GM18867 (cell line): ENCODE data around the gene KLF15.

Experiments
- ATAC-seq: cut with Tn5 transposase; IDR thresholded peaks from one replicate; pipeline ENCODE4 v1.9.1; 2021; ENCODE audit warnings: mild to moderate bottlenecking, moderate library complexity; ENCODE audit not compliant: unreplicated experiment

KLF15 gene

GRCh38 chr3:126364130-126364695 lies 7.0 kb upstream of the KLF15 start:
- ATAC-seq, result no peak

- no peak for ATAC-seq
These were observed 4.0 kb upstream of the KLF15 start for GRCh38 chr3:126361211-126361610.

DNA sequence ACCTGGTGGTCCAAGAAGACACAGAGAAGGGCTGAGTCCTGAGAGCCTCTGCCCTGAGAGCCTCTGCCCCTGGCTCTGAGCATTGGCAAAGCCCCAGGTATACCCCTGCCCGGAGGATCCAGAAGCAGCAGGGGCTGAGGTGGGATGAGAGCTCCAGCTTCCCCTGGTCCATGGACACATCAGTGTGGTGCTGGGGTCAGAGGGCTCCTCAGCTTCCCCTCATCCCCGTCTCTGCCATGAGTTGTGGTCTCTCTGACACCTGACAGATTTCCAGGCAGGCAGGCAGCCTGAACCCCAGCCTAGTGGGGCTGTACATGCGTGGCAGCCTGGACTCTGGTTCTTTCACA lies 3.5 kb upstream of the KLF15 start:
- ATAC-seq, result no peak

GRCh38 chr3:126360046-126360713 lies 3.0 kb upstream of the KLF15 start:
- no peak for ATAC-seq

DNA sequence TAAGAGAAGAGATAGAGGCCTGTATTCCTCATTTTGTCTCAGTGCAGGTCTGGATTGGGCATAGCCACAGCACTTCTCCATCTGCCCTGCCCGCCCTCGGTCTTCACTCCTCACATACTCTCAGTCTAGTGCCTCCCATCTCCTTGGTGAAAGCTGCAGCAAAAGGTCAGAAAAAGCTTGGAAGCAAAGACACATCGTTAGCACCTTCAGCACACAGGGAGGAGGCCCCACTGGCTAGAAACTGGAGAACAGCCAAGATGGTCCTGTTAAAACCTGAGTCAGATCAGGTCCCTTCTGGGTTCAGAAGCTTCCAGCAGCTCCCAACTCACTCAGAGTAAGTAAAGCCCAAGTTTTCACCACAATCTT lies 1.6 kb upstream of the KLF15 start:
- no peak for ATAC-seq

GRCh38 chr3:126358038-126358815 lies 1.0 kb upstream of the KLF15 start:
- no peak for ATAC-seq

DNA sequence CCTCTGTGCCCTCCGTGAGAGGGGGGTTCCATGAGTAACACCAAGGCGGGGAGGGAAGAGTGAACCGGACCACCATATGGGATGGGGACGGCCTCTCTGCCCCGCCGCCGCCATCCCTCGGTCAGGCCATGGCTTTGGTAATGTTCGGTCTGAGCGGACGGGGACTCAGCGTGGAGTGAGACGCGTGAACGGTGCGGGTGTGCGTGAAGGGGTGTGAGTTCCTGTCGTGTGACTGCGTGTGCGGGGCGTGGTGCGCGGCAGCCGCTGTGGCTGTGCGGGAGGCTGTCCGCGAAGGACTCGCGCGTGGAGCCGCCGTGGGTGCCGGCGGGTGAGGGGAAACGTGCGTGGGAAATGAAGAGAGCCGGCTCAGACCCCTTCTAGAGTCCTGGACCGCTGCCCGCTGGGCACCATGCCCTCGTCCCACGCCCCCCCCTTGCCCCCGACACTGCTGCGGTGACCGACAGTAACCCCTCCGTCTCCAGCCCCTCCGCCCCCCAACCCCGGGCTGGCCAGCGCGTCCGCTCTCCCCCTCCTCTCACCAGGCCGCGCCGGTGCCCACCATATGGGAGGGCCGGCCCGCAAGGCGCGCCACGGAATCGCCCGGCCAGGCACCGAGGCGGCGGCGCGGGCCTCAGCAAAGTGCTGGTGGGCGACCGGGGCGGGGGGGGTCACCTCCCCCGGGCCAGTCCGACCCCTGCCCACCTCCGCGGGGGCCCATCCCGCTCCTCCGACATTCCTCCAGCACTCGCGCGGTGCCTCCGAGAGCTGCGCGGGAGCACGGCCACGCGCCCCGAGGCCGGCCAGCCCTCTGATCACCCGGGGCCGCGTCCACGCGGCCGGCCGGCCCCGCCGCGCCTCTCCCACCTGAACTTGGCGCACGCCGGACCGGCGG lies 589 bp downstream of the KLF15 start:
- ATAC-seq, result no peak

- no peak for ATAC-seq
These were observed 1.3 kb downstream of the KLF15 start for GRCh38 chr3:126355777-126356372.

DNA sequence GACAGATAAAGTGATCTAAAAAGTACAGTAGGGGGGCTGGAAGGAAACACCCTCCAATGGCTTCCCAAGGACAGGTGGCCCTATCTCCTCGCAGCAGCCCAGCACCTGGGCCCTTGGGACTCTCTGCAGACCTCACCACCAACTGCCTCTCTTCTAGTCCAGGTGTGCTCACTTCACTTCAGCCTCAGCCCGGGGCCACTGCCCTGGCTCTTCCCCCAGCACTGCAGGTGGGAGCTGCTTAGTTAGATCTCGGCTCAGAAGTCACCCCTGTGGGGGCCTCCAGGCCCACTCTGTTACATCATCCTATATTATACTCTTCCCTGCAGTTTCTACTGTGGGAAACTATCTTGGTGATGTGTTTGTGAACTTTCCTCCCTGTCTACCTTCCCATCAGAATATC lies 2.0 kb downstream of the KLF15 start:
- ATAC-seq, result no peak

DNA sequence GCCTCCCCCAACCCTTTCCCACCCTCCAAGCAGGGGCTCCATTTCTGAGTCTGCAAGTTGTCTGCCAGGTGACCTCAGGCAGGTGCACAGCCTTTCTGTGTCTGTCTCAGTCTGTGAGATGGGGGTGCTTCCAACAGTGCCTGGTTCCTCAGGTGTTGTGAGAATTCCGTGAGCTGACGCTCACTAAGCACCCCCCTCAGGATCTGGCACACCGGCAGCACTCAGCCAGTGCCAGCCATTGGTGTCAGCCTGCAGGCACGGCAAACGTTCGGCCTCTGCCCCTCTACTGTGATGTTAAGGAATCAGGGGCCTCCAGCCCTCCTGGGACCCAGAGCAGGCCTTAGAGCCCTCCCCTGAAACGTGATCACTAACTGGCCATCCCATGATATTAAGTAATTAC lies 2.4 kb downstream of the KLF15 start:
- ATAC-seq, result no peak

GRCh38 chr3:126353694-126354321 lies 3.4 kb downstream of the KLF15 start:
- no peak for ATAC-seq

GRCh38 chr3:126352476-126353454 lies 4.4 kb downstream of the KLF15 start:
- ATAC-seq, result no peak

- ATAC-seq, result no peak
These were observed 5.3 kb downstream of the KLF15 start for GRCh38 chr3:126351771-126352475.

- ATAC-seq, result no peak
These were observed 6.0 kb downstream of the KLF15 start for GRCh38 chr3:126351086-126351770.

DNA sequence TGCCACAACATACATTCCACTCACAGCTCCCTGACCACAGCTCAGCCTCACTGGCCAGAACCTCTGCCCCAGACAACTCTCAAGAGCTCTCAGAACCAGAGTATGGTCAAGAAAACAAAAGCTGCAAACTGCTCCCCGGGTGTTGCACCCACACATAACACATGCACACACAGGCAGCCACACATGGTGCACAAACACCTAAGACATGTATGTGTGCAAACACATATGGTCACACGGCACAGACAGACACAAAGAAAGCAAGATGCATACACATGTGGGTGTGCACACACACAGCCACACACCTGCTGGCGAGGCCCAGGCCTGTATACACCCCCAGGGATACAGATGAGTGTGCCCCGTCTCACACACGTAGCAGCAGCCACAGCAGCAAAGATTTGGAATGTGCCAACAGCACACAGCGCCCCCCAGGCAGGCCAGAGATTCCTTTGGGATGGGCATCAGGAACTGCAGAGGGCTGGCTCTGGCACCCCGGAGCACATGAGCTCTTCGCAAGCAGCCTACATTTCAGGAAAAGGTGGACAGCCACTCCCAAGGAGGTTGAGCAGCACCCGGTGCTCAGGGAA lies 6.6 kb downstream of the KLF15 start:
- no peak for ATAC-seq

- ATAC-seq, result no peak
These were observed 7.4 kb downstream of the KLF15 start for GRCh38 chr3:126349611-126350501.

- ATAC-seq, result no peak
These were observed 8.1 kb downstream of the KLF15 start for GRCh38 chr3:126349071-126349470.
